Measurements from ENCODE around the gene RNF215.
A peak's percentile ranks its signal among the peaks of the same experiment; 100 is the strongest.

RNF215 gene

DNA sequence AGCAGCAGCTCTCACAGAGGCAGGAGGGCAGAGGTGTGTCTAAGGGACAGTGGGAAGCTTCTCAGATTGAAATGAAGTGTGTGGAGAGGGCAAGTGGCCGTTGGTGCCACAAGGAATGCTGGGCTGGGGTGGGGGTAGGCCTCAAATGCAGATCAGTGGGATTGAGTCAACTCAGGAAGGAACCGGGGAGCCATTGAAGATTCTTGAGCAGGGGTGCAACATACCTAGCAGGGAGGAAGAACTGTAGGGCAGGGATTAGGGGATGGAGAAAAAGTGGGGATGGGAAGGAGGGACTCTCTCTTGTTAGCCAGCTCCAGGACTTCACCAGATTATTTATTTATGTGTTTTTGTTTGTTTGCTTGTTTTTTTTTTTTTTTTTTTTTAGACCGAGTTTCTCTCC, 6.7 kb upstream of the RNF215 start:
- no peak for DNase-seq

- no peak for DNase-seq
Observed at GRCh38 chr22:30393322-30393680, 6.1 kb upstream of the RNF215 start.

GRCh38 chr22:30392661-30393321, 5.6 kb upstream of the RNF215 start:
- no peak for DNase-seq

DNA sequence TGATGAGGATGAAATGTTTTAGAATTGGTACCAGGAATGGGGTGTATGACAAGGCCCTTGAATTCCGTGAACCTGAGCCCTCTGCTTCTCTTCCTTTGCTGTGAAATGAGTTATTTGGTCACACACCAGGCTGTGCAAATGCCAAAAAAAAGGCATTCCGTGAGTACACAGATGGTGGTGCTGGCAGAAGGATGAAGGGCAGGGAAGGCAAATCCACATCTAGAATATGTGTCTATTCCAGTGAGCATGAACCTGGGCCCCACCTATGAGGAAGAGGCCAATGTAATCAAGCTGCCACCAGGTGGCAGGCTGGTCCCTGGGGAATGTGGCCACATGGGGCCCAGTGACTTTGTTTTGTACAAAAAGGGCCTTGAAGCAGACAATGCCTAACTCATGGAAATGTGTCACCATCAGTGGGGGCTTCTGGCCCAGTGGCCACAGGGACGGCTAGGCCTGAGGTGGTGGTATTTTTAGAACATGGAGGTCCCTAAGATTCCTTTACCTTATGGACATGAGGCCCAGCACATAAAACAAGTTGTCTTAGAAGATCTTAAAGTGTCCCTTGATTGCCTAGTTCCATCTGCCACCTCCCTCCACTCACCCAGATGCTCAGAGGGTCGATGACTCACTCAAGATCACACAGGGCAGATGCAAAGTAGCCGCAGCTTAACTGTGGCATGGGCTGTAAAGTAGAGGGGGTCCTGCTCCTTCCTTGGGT, 3.9 kb upstream of the RNF215 start:
- DNase-seq: peak; percentile 76

GRCh38 chr22:30386608-30386959, 627 bp downstream of the RNF215 start:
- no peak for DNase-seq

DNA sequence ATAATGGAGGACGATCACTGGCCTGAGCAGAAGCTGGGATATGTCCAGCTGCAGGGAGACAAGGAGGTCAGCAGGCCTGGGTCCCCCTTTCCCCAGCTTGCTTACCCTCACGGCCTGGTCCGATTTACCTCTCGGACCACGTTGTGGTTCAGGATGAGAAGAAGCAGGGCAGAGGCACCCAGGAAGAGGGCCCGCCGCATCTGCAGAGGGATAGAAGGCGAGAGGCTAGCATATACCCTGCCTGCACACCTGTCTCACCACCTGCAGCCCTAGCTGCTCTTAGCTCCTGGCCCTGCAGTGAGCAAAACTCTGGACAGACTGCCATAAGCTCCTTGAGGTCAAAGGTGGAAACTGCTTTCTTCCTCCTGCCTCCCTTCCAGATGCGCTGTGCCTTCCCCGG, 1.3 kb downstream of the RNF215 start:
- no peak for DNase-seq

DNA sequence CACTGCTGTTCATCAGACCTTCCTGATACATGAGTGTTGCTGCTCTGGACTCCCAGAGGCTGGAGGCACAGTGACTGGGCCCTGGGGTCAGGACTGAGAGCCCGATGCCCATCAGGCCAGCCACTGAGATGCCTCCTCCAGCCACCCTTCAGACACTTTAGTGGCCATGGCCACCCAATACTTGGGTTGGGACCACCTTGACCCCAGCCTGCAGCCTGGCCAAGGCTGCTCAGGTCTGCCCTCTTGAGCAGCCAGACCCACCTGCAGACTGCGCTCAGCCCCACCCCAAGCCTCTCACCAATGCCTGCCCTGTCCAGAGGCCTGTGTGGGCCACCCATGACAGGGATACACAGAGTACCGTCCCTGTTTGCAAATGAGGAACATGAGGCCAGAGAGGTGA, 4.2 kb downstream of the RNF215 start:
- no peak for DNase-seq

DNA sequence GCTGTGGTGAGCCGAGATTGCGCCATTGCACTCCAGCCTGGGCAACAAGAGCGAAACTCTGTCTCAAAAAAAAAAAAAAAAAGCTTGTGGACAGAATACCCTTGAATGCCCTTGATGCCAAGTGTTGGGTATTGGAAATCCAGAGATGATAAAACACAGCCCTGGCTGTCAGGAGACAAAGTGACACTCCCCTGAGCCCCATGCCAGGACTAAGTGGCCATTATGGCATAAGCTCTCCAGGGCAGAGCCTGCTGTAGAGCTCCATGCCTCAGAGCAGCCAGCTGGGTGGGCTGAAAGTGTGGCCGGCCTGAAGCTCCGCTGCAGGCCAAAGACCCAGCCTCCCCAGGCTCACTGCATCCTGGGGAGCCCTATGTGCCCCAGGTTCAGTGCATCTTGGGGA, 4.9 kb downstream of the RNF215 start:
- no peak for DNase-seq

DNA sequence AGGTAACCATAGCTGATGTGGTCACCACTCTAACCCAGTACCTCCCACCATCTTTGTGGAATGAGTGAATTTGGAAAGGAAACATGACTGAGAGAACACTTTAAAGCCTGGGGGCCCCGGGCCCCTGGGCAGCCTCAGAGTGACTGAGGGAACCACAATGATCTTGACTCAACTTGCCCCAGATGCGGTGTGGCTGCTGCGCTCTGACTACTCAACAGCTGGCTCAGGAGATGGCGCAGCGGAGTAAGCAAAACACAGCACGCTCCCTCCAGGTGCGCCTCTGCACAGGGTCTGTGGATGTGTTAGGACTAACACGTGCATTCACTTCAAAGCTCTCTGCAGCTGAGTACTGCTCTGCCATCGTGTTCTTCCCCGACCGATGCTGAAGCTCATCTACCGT, 5.9 kb downstream of the RNF215 start:
- DNase-seq: no peak

DNA sequence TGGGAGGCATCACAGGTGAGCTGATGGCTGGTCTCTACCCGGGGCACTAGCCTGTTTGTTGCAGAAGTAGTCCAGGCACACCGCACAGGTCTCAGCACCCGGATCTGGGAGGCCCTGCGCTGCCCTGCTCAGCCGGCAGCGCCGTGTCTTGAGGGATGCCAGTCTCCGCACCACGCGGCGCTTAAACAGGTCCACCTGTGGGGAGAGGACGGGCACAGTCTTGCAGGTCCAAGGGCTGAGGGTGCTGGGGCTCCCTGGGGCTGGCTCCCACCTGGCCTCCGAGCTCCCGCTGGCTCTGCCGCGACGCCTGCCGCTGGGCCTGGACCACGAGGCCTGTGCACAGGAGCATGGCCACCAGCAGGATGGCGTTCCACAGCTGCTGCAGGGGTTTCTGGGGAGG, 7.2 kb downstream of the RNF215 start:
- no peak for DNase-seq

- no peak for DNase-seq
Observed at GRCh38 chr22:30375312-30375849, 11.8 kb downstream of the RNF215 start.

DNA sequence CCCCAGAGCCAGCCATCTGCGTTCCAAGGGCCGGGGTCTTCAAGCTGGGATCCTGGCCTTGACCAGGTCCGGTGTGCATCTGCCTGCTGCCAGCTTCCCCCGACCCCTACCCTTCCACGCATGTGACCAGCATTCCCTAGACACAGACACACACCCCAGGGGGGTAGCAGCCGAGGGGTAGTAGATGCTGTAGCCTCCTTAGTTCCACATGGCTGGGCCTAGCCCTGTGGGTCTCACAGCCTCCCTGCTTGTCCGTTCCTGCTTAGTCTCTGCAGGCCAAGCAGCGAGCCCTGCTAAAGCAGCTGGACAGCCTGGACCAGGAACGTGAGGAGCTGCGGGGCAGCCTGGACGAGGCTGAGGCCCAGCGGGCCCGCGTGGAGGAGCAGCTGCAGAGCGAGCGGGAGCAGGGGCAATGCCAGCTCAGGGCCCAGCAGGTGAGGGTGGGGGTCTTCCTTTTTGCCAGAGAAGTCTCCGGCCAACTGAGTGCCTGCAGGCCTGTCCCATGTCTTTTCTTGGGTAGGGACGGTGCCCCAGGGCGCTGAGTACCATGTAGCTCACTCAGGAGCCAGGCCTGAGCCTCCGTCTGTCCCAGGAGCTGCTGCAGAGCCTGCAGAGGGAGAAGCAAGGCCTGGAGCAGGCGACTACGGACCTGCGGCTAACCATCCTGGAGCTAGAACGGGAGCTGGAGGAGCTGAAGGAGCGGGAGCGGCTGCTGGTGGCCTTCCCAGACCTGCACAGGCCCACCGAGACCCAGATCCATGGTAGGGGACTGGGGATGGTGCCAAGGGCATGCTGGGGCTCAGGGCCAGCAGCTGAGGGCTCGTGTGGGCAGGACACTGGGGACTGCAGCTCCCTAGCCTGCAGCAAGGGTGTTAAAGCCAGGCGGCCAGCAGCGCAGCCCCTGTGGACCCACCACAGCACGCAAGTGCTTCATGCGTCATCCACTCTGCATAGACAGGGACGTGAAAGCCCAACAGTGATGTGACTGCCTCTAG, 13.6 kb downstream of the RNF215 start:
- DNase-seq: no peak

DNA sequence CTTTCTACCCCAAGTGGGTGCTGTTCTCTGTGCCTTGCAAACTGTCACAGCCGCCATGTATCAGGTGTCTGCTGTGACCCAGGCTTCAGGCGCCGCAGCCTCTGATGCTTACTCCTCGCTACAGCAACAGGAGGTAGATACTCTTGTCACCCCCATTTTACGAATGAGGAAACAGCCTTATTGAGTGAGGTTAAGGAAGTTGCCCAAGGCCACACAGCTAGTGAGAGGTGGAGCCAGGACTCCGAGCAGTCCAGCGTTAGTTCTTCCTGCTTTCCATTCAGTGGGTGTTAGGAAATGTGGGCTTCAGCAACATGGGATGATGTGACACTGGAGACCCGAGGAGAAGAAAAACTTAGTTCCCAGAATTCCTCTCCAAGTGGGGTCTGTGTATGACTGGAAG, 14.3 kb downstream of the RNF215 start:
- DNase-seq: no peak

GRCh38 chr22:30371981-30372380, 15.2 kb downstream of the RNF215 start:
- no peak for DNase-seq

DNA sequence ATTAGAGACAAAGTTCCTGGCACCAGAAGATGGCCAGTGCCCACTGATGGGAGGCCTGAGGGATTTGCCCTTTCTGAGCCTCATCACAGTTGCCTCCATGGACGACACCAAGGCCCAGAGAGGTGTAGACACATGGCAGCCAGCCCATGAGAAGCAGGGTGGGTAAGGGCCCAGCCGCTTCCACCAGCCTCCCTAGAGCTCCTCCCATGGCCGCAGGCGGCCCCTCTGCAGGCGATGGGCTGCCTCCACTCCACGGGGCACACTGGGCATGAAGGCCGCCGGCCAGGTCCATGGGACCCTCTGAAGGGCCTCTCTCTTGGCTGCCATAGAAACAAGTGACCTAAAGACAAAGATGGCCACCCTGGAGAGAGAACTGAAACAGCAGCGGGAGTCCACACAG, 15.9 kb downstream of the RNF215 start:
- no peak for DNase-seq

- DNase-seq: no peak
Observed at GRCh38 chr22:30370641-30371230, 16.5 kb downstream of the RNF215 start.

GRCh38 chr22:30368420-30368819, 18.8 kb downstream of the RNF215 start:
- DNase-seq: no peak

GRCh38 chr22:30365891-30366290, 21.3 kb downstream of the RNF215 start:
- no peak for DNase-seq

DNA sequence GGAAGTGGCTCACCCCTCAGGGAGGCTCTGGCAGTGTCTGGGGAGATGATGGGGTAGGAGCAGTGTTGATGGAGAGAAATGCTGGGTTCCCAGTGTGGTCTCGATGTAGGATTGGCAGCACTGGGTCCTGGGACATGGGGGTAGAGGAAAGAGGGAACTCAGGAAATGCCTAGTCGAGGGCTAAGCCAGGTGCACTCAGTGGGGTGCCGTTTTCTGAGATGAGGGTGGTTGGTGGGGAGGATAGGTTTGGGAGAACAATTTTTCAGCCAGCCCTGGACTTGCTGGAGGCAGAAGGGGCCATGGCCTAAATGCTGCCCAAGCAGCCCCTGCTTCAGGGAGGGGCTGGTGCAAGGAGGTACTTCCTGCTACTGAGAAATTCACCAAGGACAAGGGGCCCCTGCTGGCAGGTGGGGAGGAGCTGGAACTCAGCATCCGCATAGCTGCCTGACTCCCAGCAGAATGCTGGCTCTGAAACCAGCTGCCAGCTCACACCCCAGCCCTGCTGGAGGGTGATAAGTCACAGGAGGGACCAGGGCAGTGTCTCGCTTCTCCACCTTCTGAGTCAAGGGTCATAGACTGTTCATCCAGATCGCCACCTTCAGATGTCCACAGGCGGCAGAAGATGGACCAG, 24.4 kb downstream of the RNF215 start:
- no peak for DNase-seq

DNA sequence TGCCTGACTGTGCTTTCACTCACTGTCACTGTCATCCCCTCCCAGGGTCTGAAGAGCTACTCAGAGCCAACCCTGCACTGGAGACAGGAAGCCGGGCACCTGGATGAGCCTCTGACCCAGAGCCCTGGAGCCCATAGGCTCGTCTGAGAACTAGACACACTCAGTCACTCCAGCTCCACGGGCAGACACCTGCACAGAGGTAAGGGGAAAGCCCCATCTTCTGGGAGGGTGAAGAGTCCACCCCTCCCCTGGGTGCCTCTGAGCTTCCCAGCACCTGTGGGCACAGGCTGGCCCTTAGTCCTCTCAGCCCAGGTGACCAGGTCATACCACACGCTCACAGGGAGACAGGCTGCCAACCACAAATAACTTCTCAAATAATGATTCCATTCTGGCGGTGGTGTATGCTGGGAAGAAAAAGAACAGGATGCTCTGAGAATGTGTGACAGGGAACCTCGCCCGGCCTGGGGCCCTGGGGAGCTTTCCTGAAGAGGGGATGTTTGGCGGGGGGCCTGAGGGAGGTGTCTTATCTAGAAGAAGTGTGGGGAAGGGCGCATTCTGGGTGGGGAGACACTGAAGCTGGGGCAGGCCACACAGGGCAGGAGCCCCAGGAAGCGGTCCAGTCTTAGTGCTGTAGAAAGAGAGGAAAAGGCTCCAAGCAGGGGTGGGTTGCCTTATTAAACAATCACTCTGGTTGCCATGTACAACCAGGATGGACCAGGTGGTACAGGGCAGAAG, 25.1 kb downstream of the RNF215 start:
- no peak for DNase-seq

DNA sequence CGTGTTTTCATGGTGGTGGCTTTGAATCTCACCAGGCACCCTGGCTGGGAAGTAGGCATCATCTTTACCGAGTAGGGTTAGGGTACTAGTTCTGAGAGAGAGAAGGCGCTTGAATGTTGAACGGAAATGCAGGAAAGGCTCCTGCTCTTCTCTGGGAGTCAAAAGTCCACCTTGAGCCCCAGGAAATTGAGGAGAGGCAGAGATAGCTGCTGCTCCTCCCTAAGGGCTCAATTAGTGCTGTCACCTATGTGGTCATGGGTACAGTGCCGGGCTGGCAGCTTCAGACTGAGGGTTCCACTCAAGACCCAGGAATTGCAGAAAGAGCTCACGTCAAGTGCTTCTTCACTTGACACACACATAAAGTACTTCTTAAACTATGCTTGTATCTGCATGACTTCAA, 28.7 kb downstream of the RNF215 start:
- no peak for DNase-seq

Data from central memory CD4-positive, alpha-beta T cell (primary cell).